IPS-18a (cell line): ENCODE results near the gene GATAD2A.

Source experiments
- H3K27ac ChIP-seq: one replicate; pipeline ENCODE4 v1.5.1; 2013; ENCODE audit warnings: low read length
- H3K27me3 ChIP-seq: one replicate; pipeline ENCODE4 v1.6.1; 2013; ENCODE audit warnings: mild to moderate bottlenecking, low read length; ENCODE audit not compliant: control insufficient read depth, insufficient read depth
- H3K36me3 ChIP-seq: one replicate; pipeline ENCODE4 v1.6.1; 2013; ENCODE audit warnings: low read depth, low read length; ENCODE audit not compliant: control insufficient read depth
- H3K4me1 ChIP-seq: one replicate; pipeline ENCODE4 v1.6.1; 2013; ENCODE audit warnings: low read depth, low read length; ENCODE audit not compliant: control insufficient read depth
- H3K4me3 ChIP-seq: one replicate; pipeline ENCODE4 v1.5.1; 2013; ENCODE audit warnings: low read length
- H3K9ac ChIP-seq: one replicate; pipeline ENCODE4 v1.6.1; 2013; ENCODE audit warnings: mild to moderate bottlenecking, low read length, moderate library complexity
- H3K9me3 ChIP-seq: one replicate; pipeline ENCODE4 v1.6.1; 2013; ENCODE audit warnings: low read depth, low read length; ENCODE audit not compliant: control insufficient read depth

GATAD2A gene

GRCh38 chr19:19515642-19516519, 110.4 kb downstream of the GATAD2A start, which contains the start of gene NDUFA13:
NDUFA13 (plus strand) TSS chr19:19516225; CDS start chr19:19516239, 14 bp downstream.
- Histone ChIP-seq H3K4me3 (peak within 1 kb of the TSS; percentile 98), H3K9ac (peak within 1 kb of the TSS; percentile 83), H3K9me3 (no peaks in the 10 kb centered on the region), H3K27ac (peak within 1 kb of the TSS; percentile 53), H3K36me3 (peaks cover 4% of the 10 kb centered on the region), H3K4me1 (no peaks in the 10 kb centered on the region), H3K27me3 (no peaks in the 10 kb centered on the region)

- Histone ChIP-seq H3K27ac (no peak overlapping the region), H3K4me1 (no peaks in the 10 kb centered on the region), H3K27me3 (no peaks in the 10 kb centered on the region), H3K4me3 (peak overlapping the region; percentile 98), H3K9me3 (no peaks in the 10 kb centered on the region), H3K36me3 (peaks cover 7% of the 10 kb centered on the region), H3K9ac (no peak overlapping the region)
Observed at GRCh38 chr19:19517235-19517619, 111.8 kb downstream of the GATAD2A start.

- Histone ChIP-seq H3K4me3 (no peak overlapping the region), H3K4me1 (no peaks in the 10 kb centered on the region), H3K9ac (no peak overlapping the region), H3K36me3 (peaks cover 15% of the 10 kb centered on the region), H3K27me3 (no peaks in the 10 kb centered on the region), H3K27ac (no peak overlapping the region), H3K9me3 (no peaks in the 10 kb centered on the region)
Observed at GRCh38 chr19:19520989-19521388, 115.5 kb downstream of the GATAD2A start.

GRCh38 chr19:19523177-19523576, 117.7 kb downstream of the GATAD2A start:
- Histone ChIP-seq H3K27ac (no peak overlapping the region), H3K4me3 (no peak overlapping the region), H3K9ac (no peak overlapping the region), H3K9me3 (no peaks in the 10 kb centered on the region), H3K27me3 (no peaks in the 10 kb centered on the region), H3K36me3 (peaks cover 25% of the 10 kb centered on the region), H3K4me1 (no peaks in the 10 kb centered on the region)

- Histone ChIP-seq H3K27ac (no peak overlapping the region), H3K9ac (no peak overlapping the region), H3K9me3 (no peaks in the 10 kb centered on the region), H3K4me1 (no peaks in the 10 kb centered on the region), H3K36me3 (peaks cover 26% of the 10 kb centered on the region), H3K27me3 (no peaks in the 10 kb centered on the region), H3K4me3 (no peak overlapping the region)
Observed at GRCh38 chr19:19524053-19524452, 118.6 kb downstream of the GATAD2A start.

GRCh38 chr19:19525611-19526380, 120.3 kb downstream of the GATAD2A start:
- Histone ChIP-seq H3K4me3 (no peak overlapping the region), H3K9me3 (no peaks in the 10 kb centered on the region), H3K36me3 (peaks cover 22% of the 10 kb centered on the region), H3K9ac (no peak overlapping the region), H3K27me3 (no peaks in the 10 kb centered on the region), H3K4me1 (no peaks in the 10 kb centered on the region), H3K27ac (no peak overlapping the region)

GRCh38 chr19:19526581-19527370, 121.3 kb downstream of the GATAD2A start:
- Histone ChIP-seq H3K9ac (no peak overlapping the region), H3K27ac (no peak overlapping the region), H3K4me3 (no peak overlapping the region), H3K4me1 (no peaks in the 10 kb centered on the region), H3K36me3 (peaks cover 19% of the 10 kb centered on the region), H3K9me3 (no peaks in the 10 kb centered on the region), H3K27me3 (no peaks in the 10 kb centered on the region)

- Histone ChIP-seq H3K9me3 (no peaks in the 10 kb centered on the region), H3K27me3 (no peaks in the 10 kb centered on the region), H3K36me3 (peaks cover 19% of the 10 kb centered on the region), H3K9ac (no peak overlapping the region), H3K27ac (no peak overlapping the region), H3K4me1 (no peaks in the 10 kb centered on the region), H3K4me3 (no peak overlapping the region)
Observed at GRCh38 chr19:19527371-19527656, 121.8 kb downstream of the GATAD2A start.

- no peaks in the 10 kb centered on the region for H3K27me3 ChIP-seq
- no peak overlapping the region for H3K4me3 ChIP-seq
- H3K36me3 ChIP-seq = peaks cover 19% of the 10 kb centered on the region
- H3K9ac ChIP-seq = no peak overlapping the region
- H3K27ac ChIP-seq = no peak overlapping the region
- no peaks in the 10 kb centered on the region for H3K4me1 ChIP-seq
- no peaks in the 10 kb centered on the region for H3K9me3 ChIP-seq
Observed at GRCh38 chr19:19527674-19528625, 122.5 kb downstream of the GATAD2A start.

GRCh38 chr19:19528721-19529490, 123.4 kb downstream of the GATAD2A start, which contains the start of gene YJEFN3:
YJEFN3 (plus strand) TSS chr19:19528911; CDS start chr19:19528933, 22 bp downstream.
- Histone ChIP-seq H3K4me1 (no peaks in the 10 kb centered on the region), H3K9me3 (no peaks in the 10 kb centered on the region), H3K36me3 (peaks cover 18% of the 10 kb centered on the region), H3K4me3 (no peak within 1 kb of the TSS), H3K9ac (no peak within 1 kb of the TSS), H3K27ac (no peak within 1 kb of the TSS), H3K27me3 (no peaks in the 10 kb centered on the region)
